K562 (cell line): ENCODE results near the gene UBXN10. TPM values are rescaled to one million over a fixed set of nuclear protein-coding genes. Genes with fewer than 3 reads are reported as not detected.

Experiments used
- BRD9 ChIP-seq: fragments of 450-650 bp; IDR thresholded peaks from 2 replicates; pipeline ENCODE4 v1.6.1; 2018; ENCODE audit warnings: low read depth; ENCODE audit not compliant: partially characterized antibody
- CTBP1 ChIP-seq: fragments of 450-650 bp; IDR thresholded peaks from 2 replicates; pipeline ENCODE4 v1.6.1; 2016; ENCODE audit warnings: borderline replicate concordance
- ELK3 ChIP-seq: fragments of 450-650 bp; formaldehyde crosslinking; IDR thresholded peaks from 2 replicates; pipeline ENCODE4 v1.4.0; 2020; ENCODE audit warnings: mild to moderate bottlenecking
- GTF3C2 ChIP-seq: IDR thresholded peaks from 3 replicates; pipeline ENCODE4 v1.6.1; 2011; ENCODE audit warnings: borderline replicate concordance, mild to moderate bottlenecking, moderate library complexity; ENCODE audit not compliant: insufficient read length; ENCODE audit errors: extremely low read depth
- HDGF ChIP-seq: fragments of 450-650 bp; IDR thresholded peaks from 2 replicates; pipeline ENCODE4 v1.6.1; 2016
- HIVEP1 ChIP-seq: fragments of 250-450 bp; sonication (Bioruptor Pico); IDR thresholded peaks from 2 replicates; pipeline ENCODE4 v1.4.0; 2020; ENCODE audit warnings: mild to moderate bottlenecking
- KLF6 ChIP-seq: fragments of 250-450 bp; sonication (Bioruptor Pico); IDR thresholded peaks from 2 replicates; pipeline ENCODE4 v1.4.0; 2020; ENCODE audit warnings: mild to moderate bottlenecking, moderate library complexity, borderline replicate concordance
- MEIS2 ChIP-seq: fragments of 450-650 bp; IDR thresholded peaks from 2 replicates; pipeline ENCODE4 v1.6.1; 2014; ENCODE audit warnings: mild to moderate bottlenecking; ENCODE audit not compliant: partially characterized antibody
- MIER1 ChIP-seq: fragments of 450-650 bp; IDR thresholded peaks from 2 replicates; pipeline ENCODE4 v1.6.1; 2016; ENCODE audit warnings: antibody characterized with exemption, mild to moderate bottlenecking, low read depth
- NFATC3 ChIP-seq: fragments of 450-650 bp; IDR thresholded peaks from 2 replicates; pipeline ENCODE4 v1.6.1; 2017; ENCODE audit warnings: mild to moderate bottlenecking
- NFIC ChIP-seq: fragments of 450-650 bp; IDR thresholded peaks from 2 replicates; pipeline ENCODE4 v1.6.1; 2017; ENCODE audit warnings: mild to moderate bottlenecking, inconsistent platforms
- NFIX ChIP-seq: fragments of 250-450 bp; sonication (Bioruptor Pico); IDR thresholded peaks from 2 replicates; pipeline ENCODE4 v1.4.0; 2020; ENCODE audit warnings: low read depth, mild to moderate bottlenecking, moderate library complexity
- POLR2B ChIP-seq: fragments of 450-650 bp; IDR thresholded peaks from 2 replicates; pipeline ENCODE4 v1.6.1; 2018; ENCODE audit warnings: low read depth; ENCODE audit not compliant: partially characterized antibody
- PREB ChIP-seq: sonication (generic); formaldehyde crosslinking; IDR thresholded peaks from 2 replicates; pipeline ENCODE4 v1.8.1; 2023; ENCODE audit warnings: mild to moderate bottlenecking, missing genetic modification reagents
- RCOR1 ChIP-seq, 2 experiments: IDR thresholded peaks; 2 replicates each; pipeline ENCODE4 v1.6.1; 2012; ENCODE audit warnings: low read depth in 2 of 2, low read length in 2 of 2, borderline replicate concordance in 1 of 2, improper control_type of control experiment in 1 of 2
- SNAPC5 ChIP-seq: fragments of 250-450 bp; sonication (Bioruptor Pico); IDR thresholded peaks from 2 replicates; pipeline ENCODE4 v1.8.0; 2021; ENCODE audit warnings: moderate library complexity, mild to moderate bottlenecking, inconsistent platforms
- STAT5B ChIP-seq: fragments of 250-450 bp; sonication (Bioruptor Pico); IDR thresholded peaks from 2 replicates; pipeline ENCODE4 v1.8.0; 2021; ENCODE audit warnings: mild to moderate bottlenecking, inconsistent platforms
- TEAD4 ChIP-seq, 2 experiments: sonication (generic) in 1 of 2; formaldehyde crosslinking in 1 of 2; IDR thresholded peaks; 2 replicates each; pipeline versions ENCODE4 v1.6.1 to v1.8.0; 2012 to 2022; ENCODE audit warnings: borderline replicate concordance in 1 of 2, inconsistent platforms in 1 of 2, low read length in 1 of 2, mild to moderate bottlenecking in 1 of 2, missing genetic modification reagents in 1 of 2
- ZNF584 ChIP-seq: fragments of 200-800 bp; sonication (Bioruptor generic); IDR thresholded peaks from 2 replicates; pipeline ENCODE4 v1.6.1; 2016; ENCODE audit warnings: low read depth, mild to moderate bottlenecking, missing genetic modification characterization, missing compliant biosample characterization
- ZNF589 ChIP-seq: fragments of 200-800 bp; sonication (Bioruptor generic); IDR thresholded peaks from 2 replicates; pipeline ENCODE4 v1.6.1; 2016; ENCODE audit warnings: low read depth, missing genetic modification characterization, missing compliant biosample characterization
- polyA plus RNA-seq, 8 experiments: library from polyadenylated mRNA; depleted of rRNA in 4 of 8; stranded (reverse) in 5 of 8; unstranded in 3 of 8; fragments of >200 nt; fragmentation: Nextera tagmentation in 2 of 8; fragmentation: Illumina TruSeq in 1 of 8; extraction: Ambion mirVana in 2 of 8; extraction: Trizol in 1 of 8; gene quantifications; 2 replicates each; pipeline versions ENCODE4 v1.2.1 to v1.2.3, GENCODE V29; 2011 to 2014; ENCODE audit warnings: inconsistent platforms in 1 of 8, missing spikeins in 1 of 8
- total RNA-seq, 7 experiments: library from RNA; depleted of rRNA in 6 of 7; stranded (reverse); fragments of >200 nt in 6 of 7; fragmentation: Illumina TruSeq in 2 of 7; extraction: Trizol in 2 of 7; gene quantifications; 2 replicates each; pipeline versions ENCODE4 v1.2.1 to v1.2.3, GENCODE V29; 2011 to 2021; ENCODE audit warnings: low replicate concordance in 1 of 7

The UBXN10 gene
- total and polyA plus RNA-seq, 9 of the 15 experiments (the other 6 are each of a cell fraction or from before 2014, with no cell fraction given): 10.7 to 17.7 (median 13.6) TPM

- TF ChIP-seq STAT5B (CRISPR knock-in tag) (no peak), NFIC (no peak), MEIS2 (peak; percentile 18), ZNF584 (0 out of 2 replicates have a peak, but pooled peaks have one; percentile 22), GTF3C2 (no peak), RCOR1 (IDR thresholded peaks at IDR 0.05; ENCODE audit: borderline replicate concordance in 1 of 2, low read depth in 2 of 2, low read length in 2 of 2) (peak in 1 of 2 experiments; percentile 31; a peak in 1 of 4 replicates), NFATC3 (no peak), SNAPC5 (no peak), ELK3 (CRISPR knock-in tag) (no peak), HDGF (no peak), BRD9 (no peak), CTBP1 (peak; percentile 20; the same call in 1 of the 2 replicates), TEAD4 (IDR thresholded peaks at IDR 0.05; ENCODE audit: low read length) (0 out of 2 replicates have a peak, but pooled peaks have one; percentile 8), TEAD4 (CRISPR knock-in tag; IDR thresholded peaks at IDR 0.05; ENCODE audit: borderline replicate concordance) (no peak), HIVEP1 (CRISPR knock-in tag) (0 out of 2 replicates have a peak, but pooled peaks have one; percentile 18), NFIX (no peak), ZNF589 (CRISPR knock-in tag) (peak; percentile 52; the same call in 1 of the 2 replicates), PREB (CRISPR knock-in tag) (0 out of 2 replicates have a peak, but pooled peaks have one; percentile 58), MIER1 (no peak), POLR2B (no peak), KLF6 (CRISPR knock-in tag) (no peak)
Measured at GRCh38 chr1:20212085-20212684, 26.3 kb downstream of the UBXN10 start (continued).
